Measurements from ENCODE around the gene ZNF518A. TPM values are rescaled to one million over a fixed set of nuclear protein-coding genes. Genes with fewer than 3 reads are reported as not detected.

The ZNF518A gene, protein sequence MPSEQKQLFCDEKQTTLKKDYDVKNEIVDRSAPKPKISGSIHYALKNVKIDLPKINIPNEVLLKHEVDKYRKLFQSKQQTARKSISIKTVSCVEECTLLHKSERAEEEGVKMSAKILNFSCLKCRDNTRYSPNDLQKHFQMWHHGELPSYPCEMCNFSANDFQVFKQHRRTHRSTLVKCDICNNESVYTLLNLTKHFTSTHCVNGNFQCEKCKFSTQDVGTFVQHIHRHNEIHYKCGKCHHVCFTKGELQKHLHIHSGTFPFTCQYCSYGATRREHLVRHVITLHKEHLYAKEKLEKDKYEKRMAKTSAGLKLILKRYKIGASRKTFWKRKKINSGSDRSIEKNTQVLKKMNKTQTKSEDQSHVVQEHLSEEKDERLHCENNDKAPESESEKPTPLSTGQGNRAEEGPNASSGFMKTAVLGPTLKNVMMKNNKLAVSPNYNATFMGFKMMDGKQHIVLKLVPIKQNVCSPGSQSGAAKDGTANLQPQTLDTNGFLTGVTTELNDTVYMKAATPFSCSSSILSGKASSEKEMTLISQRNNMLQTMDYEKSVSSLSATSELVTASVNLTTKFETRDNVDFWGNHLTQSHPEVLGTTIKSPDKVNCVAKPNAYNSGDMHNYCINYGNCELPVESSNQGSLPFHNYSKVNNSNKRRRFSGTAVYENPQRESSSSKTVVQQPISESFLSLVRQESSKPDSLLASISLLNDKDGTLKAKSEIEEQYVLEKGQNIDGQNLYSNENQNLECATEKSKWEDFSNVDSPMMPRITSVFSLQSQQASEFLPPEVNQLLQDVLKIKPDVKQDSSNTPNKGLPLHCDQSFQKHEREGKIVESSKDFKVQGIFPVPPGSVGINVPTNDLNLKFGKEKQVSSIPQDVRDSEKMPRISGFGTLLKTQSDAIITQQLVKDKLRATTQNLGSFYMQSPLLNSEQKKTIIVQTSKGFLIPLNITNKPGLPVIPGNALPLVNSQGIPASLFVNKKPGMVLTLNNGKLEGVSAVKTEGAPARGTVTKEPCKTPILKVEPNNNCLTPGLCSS (N-terminal part only)
- total RNA-seq (10 to 100 TPM in 4 of 5 donors, 1 to 10 TPM in 1; 7.0 to 57.5 (median 16.1) TPM), polyA plus RNA-seq (1 to 10 TPM; 2.8 to 5.7 (median 3.5) TPM)
- long read RNA-seq, donor 1, full-length matches to known transcripts, result 1 of 1 reads
- long read RNA-seq, donor 1, partial matches to known transcripts, result 0 of 1 reads
- long read RNA-seq, donor 1, other reads (novel, unspliced or antisense), result 0 of 1 reads
- long read RNA-seq, donor 2, partial matches to known transcripts, result 30 of 30 reads
- long read RNA-seq, donor 2, other reads (novel, unspliced or antisense), result 0 of 30 reads
- long read RNA-seq, donor 3, full-length matches to known transcripts, result 4 of 12 reads
- long read RNA-seq, donor 3, partial matches to known transcripts, result 8 of 12 reads
- long read RNA-seq, donor 3, other reads (novel, unspliced or antisense), result 0 of 12 reads
- long read RNA-seq, donor 4, result 0 reads
- long read RNA-seq, donor 5, full-length matches to known transcripts, result 1 of 7 reads
- long read RNA-seq, donor 5, partial matches to known transcripts, result 6 of 7 reads
- long read RNA-seq, donor 5, other reads (novel, unspliced or antisense), result 0 of 7 reads
- long read RNA-seq, donor 6, full-length matches to known transcripts, result 2 of 2 reads
- long read RNA-seq, donor 6, partial matches to known transcripts, result 0 of 2 reads
- long read RNA-seq, donor 6, other reads (novel, unspliced or antisense), result 0 of 2 reads
- long read RNA-seq, donor 7, full-length matches to known transcripts, result 1 of 1 reads
- long read RNA-seq, donor 7, partial matches to known transcripts, result 0 of 1 reads
- long read RNA-seq, donor 7, other reads (novel, unspliced or antisense), result 0 of 1 reads
- long read RNA-seq, donor 8, full-length matches to known transcripts, result 3 of 3 reads
- long read RNA-seq, donor 8, partial matches to known transcripts, result 0 of 3 reads
- long read RNA-seq, donor 8, other reads (novel, unspliced or antisense), result 0 of 3 reads
- long read RNA-seq, donor 9, full-length matches to known transcripts, result 1 of 9 reads
- long read RNA-seq, donor 9, partial matches to known transcripts, result 8 of 9 reads
- long read RNA-seq, donor 9, other reads (novel, unspliced or antisense), result 0 of 9 reads
- long read RNA-seq, donor 10, full-length matches to known transcripts, result 1 of 1 reads
- long read RNA-seq, donor 10, partial matches to known transcripts, result 0 of 1 reads
- long read RNA-seq, donor 10, other reads (novel, unspliced or antisense), result 0 of 1 reads

- peaks cover 12 to 18% (median 16%) of the 10 kb centered on the region in 4 donors for H3K36me3 ChIP-seq
- H3K27me3 ChIP-seq, result peaks cover 0 to 32% (median 4%) of the 10 kb centered on the region in 3 donors
- WGBS, 5 donors, result 9 to 20% (median 10%) methylated on average over 28 to 48 of the region's 48 CpGs
- intact Hi-C loops (cut with DNase I; ENCODE audit: low total_unique reads), result loop anchor here (5.0 kb wide), 1 partner anchor 37 kb away; no protein-coding TSS in a partner anchor
- H3K9me3 ChIP-seq, result no peaks in the 10 kb centered on the region
- peak; percentile 94 to 98 for DNase-seq
- peaks cover 8 to 23% (median 18%) of the 10 kb centered on the region in 4 donors for H3K4me1 ChIP-seq
- H3K27ac ChIP-seq, result peak within 1 kb of the TSS; percentile 94 to 100 (median 96)
- peak; percentile 77 to 93 (median 91) for TF ChIP-seq POLR2AphosphoS5 (IDR thresholded peaks at IDR 0.05)
- TF ChIP-seq POLR2A (IDR thresholded peaks at IDR 0.05), result no peak
- peak within 1 kb of the TSS; percentile 65 to 86 (median 76) for H3K4me3 ChIP-seq
Measured at GRCh38 chr10:96129387-96130325, at the start of gene ZNF518A. ZNF518A (plus strand) TSS chr10:96130297; CDS start chr10:96156323, 26,026 bp downstream.

GRCh38 chr10:96082153-96082552, 47.9 kb upstream of the ZNF518A start:
- 89 to 96% (median 93%) methylated on average over 2 of the region's 2 CpGs for WGBS, 5 donors
- TF ChIP-seq EP300 (IDR thresholded peaks at IDR 0.05), result no peak
- TF ChIP-seq, protein P1, sequence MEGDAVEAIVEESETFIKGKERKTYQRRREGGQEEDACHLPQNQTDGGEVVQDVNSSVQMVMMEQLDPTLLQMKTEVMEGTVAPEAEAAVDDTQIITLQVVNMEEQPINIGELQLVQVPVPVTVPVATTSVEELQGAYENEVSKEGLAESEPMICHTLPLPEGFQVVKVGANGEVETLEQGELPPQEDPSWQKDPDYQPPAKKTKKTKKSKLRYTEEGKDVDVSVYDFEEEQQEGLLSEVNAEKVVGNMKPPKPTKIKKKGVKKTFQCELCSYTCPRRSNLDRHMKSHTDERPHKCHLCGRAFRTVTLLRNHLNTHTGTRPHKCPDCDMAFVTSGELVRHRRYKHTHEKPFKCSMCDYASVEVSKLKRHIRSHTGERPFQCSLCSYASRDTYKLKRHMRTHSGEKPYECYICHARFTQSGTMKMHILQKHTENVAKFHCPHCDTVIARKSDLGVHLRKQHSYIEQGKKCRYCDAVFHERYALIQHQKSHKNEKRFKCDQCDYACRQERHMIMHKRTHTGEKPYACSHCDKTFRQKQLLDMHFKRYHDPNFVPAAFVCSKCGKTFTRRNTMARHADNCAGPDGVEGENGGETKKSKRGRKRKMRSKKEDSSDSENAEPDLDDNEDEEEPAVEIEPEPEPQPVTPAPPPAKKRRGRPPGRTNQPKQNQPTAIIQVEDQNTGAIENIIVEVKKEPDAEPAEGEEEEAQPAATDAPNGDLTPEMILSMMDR (IDR thresholded peaks at IDR 0.05), result no peak
- no peak for TF ChIP-seq POLR2AphosphoS5 (IDR thresholded peaks at IDR 0.05)
- TF ChIP-seq POLR2A (IDR thresholded peaks at IDR 0.05), result no peak
- no peak for DNase-seq
- H3K27me3 ChIP-seq, result no peaks in the 10 kb centered on the region
- no peaks in the 10 kb centered on the region for H3K4me1 ChIP-seq
- H3K4me3 ChIP-seq, result no peak overlapping the region
- H3K9me3 ChIP-seq, result no peaks in the 10 kb centered on the region
- peaks cover 0 to 30% (median 10%) of the 10 kb centered on the region in 4 donors for H3K36me3 ChIP-seq
- no peak overlapping the region for H3K27ac ChIP-seq
- intact Hi-C loops (cut with DNase I; ENCODE audit: low total_unique reads), result no loop called here

DNA sequence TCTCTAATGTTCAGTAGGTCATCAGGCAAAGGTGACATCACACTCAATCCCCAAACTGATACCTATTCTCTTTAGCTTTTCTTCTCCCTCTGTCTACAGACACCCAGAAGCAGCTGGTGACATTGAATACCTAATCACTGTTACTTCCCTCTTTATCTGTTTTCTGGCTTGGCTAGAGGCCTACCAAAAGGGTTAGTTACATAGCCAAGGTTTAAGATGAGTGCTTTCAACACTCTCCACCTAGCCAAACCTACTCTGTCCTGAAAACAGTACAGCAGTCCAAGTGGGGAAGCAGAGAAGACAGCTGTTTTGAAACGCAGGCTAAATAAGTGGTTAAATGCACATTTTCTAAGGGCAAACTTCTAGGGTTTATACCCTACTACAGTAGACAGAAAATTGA, 47.3 kb upstream of the ZNF518A start:
- no peak for DNase-seq
- no peak overlapping the region for H3K27ac ChIP-seq
- intact Hi-C loops (cut with DNase I; ENCODE audit: low total_unique reads), result no loop called here
- no peaks in the 10 kb centered on the region for H3K9me3 ChIP-seq
- WGBS, 5 donors, result 85 to 100% (median 90%) methylated on average over 1 of the region's 1 CpG
- TF ChIP-seq EP300 (IDR thresholded peaks at IDR 0.05) (no peak), POLR2AphosphoS5 (IDR thresholded peaks at IDR 0.05) (no peak), POLR2A (IDR thresholded peaks at IDR 0.05) (no peak)
- TF ChIP-seq, protein P1 (IDR thresholded peaks at IDR 0.05), result no peak
- H3K4me3 ChIP-seq, result no peak overlapping the region
- H3K4me1 ChIP-seq, result no peaks in the 10 kb centered on the region
- peaks cover 0 to 30% (median 10%) of the 10 kb centered on the region in 4 donors for H3K36me3 ChIP-seq
- no peaks in the 10 kb centered on the region for H3K27me3 ChIP-seq

Data from stomach (tissue), 19 donors.